HEK293 (cell line): ENCODE data around the gene ATP4A.

Source experiments
- EGR2 ChIP-seq: fragments of 450-650 bp; formaldehyde crosslinking; IDR thresholded peaks from 2 replicates; pipeline ENCODE4 v1.5.1; 2016; ENCODE audit warnings: low read depth, missing biosample characterization, missing genetic modification characterization
- PRDM1 ChIP-seq: fragments of 450-650 bp; formaldehyde crosslinking; IDR thresholded peaks from 2 replicates; pipeline ENCODE4; 2016; ENCODE audit warnings: missing biosample characterization, missing genetic modification characterization
- REPIN1 ChIP-seq: fragments of 450-650 bp; formaldehyde crosslinking; IDR thresholded peaks from 2 replicates; pipeline ENCODE4 v1.5.1; 2017; ENCODE audit warnings: missing biosample characterization, missing genetic modification characterization, low read depth
- SCRT2 ChIP-seq: fragments of 450-650 bp; formaldehyde crosslinking; IDR thresholded peaks from 2 replicates; pipeline ENCODE4 v1.5.1; 2016; ENCODE audit warnings: missing biosample characterization, missing genetic modification characterization
- TCF7L2 ChIP-seq: IDR thresholded peaks from 2 replicates; pipeline ENCODE4 v1.6.1; 2011; ENCODE audit warnings: low read depth, mild to moderate bottlenecking, inconsistent platforms, low read length, moderate library complexity, borderline replicate concordance
- ZNF146 ChIP-seq: fragments of 450-650 bp; formaldehyde crosslinking; IDR thresholded peaks from 2 replicates; pipeline ENCODE4 v1.5.1; 2016; ENCODE audit warnings: missing biosample characterization, missing genetic modification characterization
- ZNF350 ChIP-seq: fragments of 450-650 bp; formaldehyde crosslinking; IDR thresholded peaks from 2 replicates; pipeline ENCODE4 v1.5.0; 2017; ENCODE audit warnings: missing biosample characterization, mild to moderate bottlenecking, missing genetic modification characterization
- ZNF391 ChIP-seq: fragments of 450-650 bp; formaldehyde crosslinking; IDR thresholded peaks from 2 replicates; pipeline ENCODE4 v1.5.1; 2016; ENCODE audit warnings: low read depth, missing biosample characterization, missing genetic modification characterization, borderline replicate concordance
- ZNF514 ChIP-seq: fragments of 450-650 bp; formaldehyde crosslinking; IDR thresholded peaks from 2 replicates; pipeline ENCODE4 v1.5.1; 2016; ENCODE audit warnings: missing biosample characterization, missing genetic modification characterization
- ZNF521 ChIP-seq: fragments of 450-650 bp; formaldehyde crosslinking; IDR thresholded peaks from 2 replicates; pipeline ENCODE4 v1.5.1; 2017; ENCODE audit warnings: missing biosample characterization, mild to moderate bottlenecking, missing genetic modification characterization
- ZNF623 ChIP-seq: fragments of 450-650 bp; formaldehyde crosslinking; IDR thresholded peaks from 2 replicates; pipeline ENCODE4 v1.5.1; 2016; ENCODE audit warnings: missing biosample characterization, missing genetic modification characterization
- ZNF660 ChIP-seq: fragments of 450-650 bp; IDR thresholded peaks from 2 replicates; pipeline ENCODE4 v1.5.1; 2018; ENCODE audit warnings: missing biosample characterization, mild to moderate bottlenecking, missing genetic modification characterization
- TF ChIP-seq, protein P1 (sequence below): fragments of 450-650 bp; formaldehyde crosslinking; IDR thresholded peaks from 2 replicates; pipeline ENCODE4 v1.5.1; 2016; ENCODE audit warnings: missing biosample characterization, missing genetic modification characterization
- TF ChIP-seq, protein P2 (sequence below): fragments of 450-650 bp; formaldehyde crosslinking; optimal IDR thresholded peaks from 2 replicates; pipeline ENCODE3; 2016; ENCODE audit warnings: missing biosample characterization, mild to moderate bottlenecking, missing genetic modification characterization
- TF ChIP-seq, protein P3 (sequence below): fragments of 450-650 bp; formaldehyde crosslinking; IDR thresholded peaks from 2 replicates; pipeline ENCODE4 v1.5.1; 2017; ENCODE audit warnings: missing biosample characterization, mild to moderate bottlenecking, missing genetic modification characterization, moderate library complexity
- TF ChIP-seq, protein P4 (sequence below): fragments of 450-650 bp; formaldehyde crosslinking; IDR thresholded peaks from 2 replicates; pipeline ENCODE4 v1.5.1; 2017; ENCODE audit warnings: missing biosample characterization, missing genetic modification characterization
- TF ChIP-seq, protein P5 (sequence below): fragments of 450-650 bp; formaldehyde crosslinking; IDR thresholded peaks from 2 replicates; pipeline ENCODE4 v1.5.1; 2017; ENCODE audit warnings: missing biosample characterization, missing genetic modification characterization
- TF ChIP-seq, protein P6 (sequence below): fragments of 450-650 bp; formaldehyde crosslinking; IDR thresholded peaks from 2 replicates; pipeline ENCODE4 v1.5.1; 2016; ENCODE audit warnings: missing biosample characterization, missing genetic modification characterization

Gene ATP4A

DNA sequence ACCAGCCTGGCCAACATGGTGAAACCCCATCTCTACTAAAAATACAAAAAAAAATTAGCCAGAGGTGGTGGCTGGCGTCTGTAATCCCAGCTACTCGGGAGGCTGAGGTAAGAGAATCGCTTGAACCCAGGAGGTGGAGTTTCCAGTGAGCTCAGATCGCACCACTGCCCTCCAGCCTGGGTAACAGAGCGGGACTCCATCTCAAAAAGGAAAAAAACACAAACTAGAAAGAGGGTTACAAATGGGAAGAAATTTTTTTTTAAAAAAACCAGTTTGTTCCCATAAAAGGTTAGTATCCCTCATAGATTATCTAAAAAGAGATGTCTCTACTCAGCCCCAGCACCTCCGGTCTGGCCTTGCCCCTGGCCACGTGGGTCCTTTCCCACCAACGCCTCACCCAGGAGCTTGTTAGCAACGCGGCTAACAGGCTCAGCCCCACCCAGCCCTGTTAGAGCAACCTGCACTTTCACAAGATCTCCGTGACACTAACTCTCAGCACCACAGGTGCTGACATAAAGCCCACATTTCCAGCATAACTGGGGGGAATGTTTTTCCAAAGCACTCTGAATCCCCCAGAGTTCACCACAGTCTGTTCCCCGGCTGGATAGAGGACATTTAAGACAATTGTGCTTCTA is 54.3 kb downstream of the ATP4A start (continued):
- TF ChIP-seq, protein P1, sequence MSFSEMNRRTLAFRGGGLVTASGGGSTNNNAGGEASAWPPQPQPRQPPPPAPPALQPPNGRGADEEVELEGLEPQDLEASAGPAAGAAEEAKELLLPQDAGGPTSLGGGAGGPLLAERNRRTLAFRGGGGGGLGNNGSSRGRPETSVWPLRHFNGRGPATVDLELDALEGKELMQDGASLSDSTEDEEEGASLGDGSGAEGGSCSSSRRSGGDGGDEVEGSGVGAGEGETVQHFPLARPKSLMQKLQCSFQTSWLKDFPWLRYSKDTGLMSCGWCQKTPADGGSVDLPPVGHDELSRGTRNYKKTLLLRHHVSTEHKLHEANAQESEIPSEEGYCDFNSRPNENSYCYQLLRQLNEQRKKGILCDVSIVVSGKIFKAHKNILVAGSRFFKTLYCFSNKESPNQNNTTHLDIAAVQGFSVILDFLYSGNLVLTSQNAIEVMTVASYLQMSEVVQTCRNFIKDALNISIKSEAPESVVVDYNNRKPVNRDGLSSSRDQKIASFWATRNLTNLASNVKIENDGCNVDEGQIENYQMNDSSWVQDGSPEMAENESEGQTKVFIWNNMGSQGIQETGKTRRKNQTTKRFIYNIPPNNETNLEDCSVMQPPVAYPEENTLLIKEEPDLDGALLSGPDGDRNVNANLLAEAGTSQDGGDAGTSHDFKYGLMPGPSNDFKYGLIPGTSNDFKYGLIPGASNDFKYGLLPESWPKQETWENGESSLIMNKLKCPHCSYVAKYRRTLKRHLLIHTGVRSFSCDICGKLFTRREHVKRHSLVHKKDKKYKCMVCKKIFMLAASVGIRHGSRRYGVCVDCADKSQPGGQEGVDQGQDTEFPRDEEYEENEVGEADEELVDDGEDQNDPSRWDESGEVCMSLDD (tag by site-specific recombination): no peak
- TF ChIP-seq, protein P2, sequence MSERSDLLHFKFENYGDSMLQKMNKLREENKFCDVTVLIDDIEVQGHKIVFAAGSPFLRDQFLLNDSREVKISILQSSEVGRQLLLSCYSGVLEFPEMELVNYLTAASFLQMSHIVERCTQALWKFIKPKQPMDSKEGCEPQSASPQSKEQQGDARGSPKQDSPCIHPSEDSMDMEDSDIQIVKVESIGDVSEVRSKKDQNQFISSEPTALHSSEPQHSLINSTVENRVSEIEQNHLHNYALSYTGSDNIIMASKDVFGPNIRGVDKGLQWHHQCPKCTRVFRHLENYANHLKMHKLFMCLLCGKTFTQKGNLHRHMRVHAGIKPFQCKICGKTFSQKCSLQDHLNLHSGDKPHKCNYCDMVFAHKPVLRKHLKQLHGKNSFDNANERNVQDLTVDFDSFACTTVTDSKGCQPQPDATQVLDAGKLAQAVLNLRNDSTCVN: no peak
- 0 out of 2 replicates have a peak, but pooled peaks have one; percentile 14 for TF ChIP-seq EGR2 (tag by site-specific recombination)
- TF ChIP-seq, protein P3, sequence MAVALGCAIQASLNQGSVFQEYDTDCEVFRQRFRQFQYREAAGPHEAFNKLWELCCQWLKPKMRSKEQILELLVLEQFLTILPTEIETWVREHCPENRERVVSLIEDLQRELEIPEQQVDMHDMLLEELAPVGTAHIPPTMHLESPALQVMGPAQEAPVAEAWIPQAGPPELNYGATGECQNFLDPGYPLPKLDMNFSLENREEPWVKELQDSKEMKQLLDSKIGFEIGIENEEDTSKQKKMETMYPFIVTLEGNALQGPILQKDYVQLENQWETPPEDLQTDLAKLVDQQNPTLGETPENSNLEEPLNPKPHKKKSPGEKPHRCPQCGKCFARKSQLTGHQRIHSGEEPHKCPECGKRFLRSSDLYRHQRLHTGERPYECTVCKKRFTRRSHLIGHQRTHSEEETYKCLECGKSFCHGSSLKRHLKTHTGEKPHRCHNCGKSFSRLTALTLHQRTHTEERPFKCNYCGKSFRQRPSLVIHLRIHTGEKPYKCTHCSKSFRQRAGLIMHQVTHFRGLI: peak; percentile 75
- no peak for TF ChIP-seq ZNF146 (tag by site-specific recombination)
- TF ChIP-seq TCF7L2: no peak
- peak; percentile 86 for TF ChIP-seq SCRT2 (tag by site-specific recombination)
- no peak for TF ChIP-seq PRDM1
- TF ChIP-seq, protein P4, sequence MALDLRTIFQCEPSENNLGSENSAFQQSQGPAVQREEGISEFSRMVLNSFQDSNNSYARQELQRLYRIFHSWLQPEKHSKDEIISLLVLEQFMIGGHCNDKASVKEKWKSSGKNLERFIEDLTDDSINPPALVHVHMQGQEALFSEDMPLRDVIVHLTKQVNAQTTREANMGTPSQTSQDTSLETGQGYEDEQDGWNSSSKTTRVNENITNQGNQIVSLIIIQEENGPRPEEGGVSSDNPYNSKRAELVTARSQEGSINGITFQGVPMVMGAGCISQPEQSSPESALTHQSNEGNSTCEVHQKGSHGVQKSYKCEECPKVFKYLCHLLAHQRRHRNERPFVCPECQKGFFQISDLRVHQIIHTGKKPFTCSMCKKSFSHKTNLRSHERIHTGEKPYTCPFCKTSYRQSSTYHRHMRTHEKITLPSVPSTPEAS (tag by site-specific recombination): no peak
- no peak for TF ChIP-seq ZNF514
- TF ChIP-seq ZNF660: no peak
- 0 out of 2 replicates have a peak, but pooled peaks have one; percentile 11 for TF ChIP-seq REPIN1
- TF ChIP-seq ZNF623 (tag by site-specific recombination): no peak
- TF ChIP-seq, protein P5, sequence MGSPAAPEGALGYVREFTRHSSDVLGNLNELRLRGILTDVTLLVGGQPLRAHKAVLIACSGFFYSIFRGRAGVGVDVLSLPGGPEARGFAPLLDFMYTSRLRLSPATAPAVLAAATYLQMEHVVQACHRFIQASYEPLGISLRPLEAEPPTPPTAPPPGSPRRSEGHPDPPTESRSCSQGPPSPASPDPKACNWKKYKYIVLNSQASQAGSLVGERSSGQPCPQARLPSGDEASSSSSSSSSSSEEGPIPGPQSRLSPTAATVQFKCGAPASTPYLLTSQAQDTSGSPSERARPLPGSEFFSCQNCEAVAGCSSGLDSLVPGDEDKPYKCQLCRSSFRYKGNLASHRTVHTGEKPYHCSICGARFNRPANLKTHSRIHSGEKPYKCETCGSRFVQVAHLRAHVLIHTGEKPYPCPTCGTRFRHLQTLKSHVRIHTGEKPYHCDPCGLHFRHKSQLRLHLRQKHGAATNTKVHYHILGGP: no peak
- TF ChIP-seq ZNF350 (tag by site-specific recombination): no peak
- TF ChIP-seq ZNF521 (tag by site-specific recombination): no peak
- peak; percentile 40; the same call in 1 of the 2 replicates for TF ChIP-seq ZNF391
- TF ChIP-seq, protein P6, sequence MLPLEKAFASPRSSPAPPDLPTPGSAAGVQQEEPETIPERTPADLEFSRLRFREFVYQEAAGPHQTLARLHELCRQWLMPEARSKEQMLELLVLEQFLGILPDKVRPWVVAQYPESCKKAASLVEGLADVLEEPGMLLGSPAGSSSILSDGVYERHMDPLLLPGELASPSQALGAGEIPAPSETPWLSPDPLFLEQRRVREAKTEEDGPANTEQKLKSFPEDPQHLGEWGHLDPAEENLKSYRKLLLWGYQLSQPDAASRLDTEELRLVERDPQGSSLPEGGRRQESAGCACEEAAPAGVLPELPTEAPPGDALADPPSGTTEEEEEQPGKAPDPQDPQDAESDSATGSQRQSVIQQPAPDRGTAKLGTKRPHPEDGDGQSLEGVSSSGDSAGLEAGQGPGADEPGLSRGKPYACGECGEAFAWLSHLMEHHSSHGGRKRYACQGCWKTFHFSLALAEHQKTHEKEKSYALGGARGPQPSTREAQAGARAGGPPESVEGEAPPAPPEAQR (tag by site-specific recombination): 0 out of 2 replicates have a peak, but pooled peaks have one; percentile 23
